HepG2 (cell line): Measurements from ENCODE around the gene PDHX. TPM values are rescaled to one million over a fixed set of nuclear protein-coding genes. Genes with fewer than 3 reads are reported as not detected.
A peak's percentile ranks its signal among the peaks of the same experiment; 100 is the strongest.

ENCODE experiments used
- CBFB ChIP-seq: sonication (generic); formaldehyde crosslinking; IDR thresholded peaks from 2 replicates; pipeline ENCODE4 v1.4.0; 2020; ENCODE audit warnings: missing genetic modification reagents
- DPF2 ChIP-seq: sonication (generic); formaldehyde crosslinking; IDR thresholded peaks from 2 replicates; pipeline ENCODE4 v1.4.0; 2020; ENCODE audit warnings: mild to moderate bottlenecking, low read depth, missing genetic modification reagents, borderline replicate concordance
- E2F2 ChIP-seq: sonication (generic); formaldehyde crosslinking; IDR thresholded peaks from 2 replicates; pipeline ENCODE4 v1.4.0; 2020; ENCODE audit warnings: missing genetic modification reagents, borderline replicate concordance
- GFI1 ChIP-seq: sonication (generic); formaldehyde crosslinking; IDR thresholded peaks from 2 replicates; pipeline ENCODE4 v1.5.0; 2020; ENCODE audit warnings: missing genetic modification reagents, mild to moderate bottlenecking, borderline replicate concordance
- HNRNPLL ChIP-seq: fragments of 200-400 bp; formaldehyde crosslinking; IDR thresholded peaks from 2 replicates; pipeline ENCODE4 v1.6.1; 2017; ENCODE audit warnings: mild to moderate bottlenecking, low read depth, low read length; ENCODE audit not compliant: poor library complexity, severe bottlenecking
- KMT2B ChIP-seq: IDR thresholded peaks from 2 replicates; pipeline ENCODE4 v1.6.1; 2016; ENCODE audit warnings: missing genetic modification reagents, missing compliant biosample characterization
- PHF8 ChIP-seq: sonication (generic); formaldehyde crosslinking; IDR thresholded peaks from 2 replicates; pipeline ENCODE4 v1.5.0; 2020; ENCODE audit warnings: missing genetic modification reagents
- PITX1 ChIP-seq: sonication (generic); formaldehyde crosslinking; IDR thresholded peaks from 2 replicates; pipeline ENCODE4 v1.5.1; 2020; ENCODE audit warnings: mild to moderate bottlenecking, missing genetic modification reagents
- PLRG1 ChIP-seq: fragments of 450-650 bp; conservative IDR thresholded peaks from 2 replicates; pipeline ENCODE4 v1.6.1; 2016
- POLR2G ChIP-seq: fragments of 200-400 bp; formaldehyde crosslinking; IDR thresholded peaks from 2 replicates; pipeline ENCODE4 v1.6.1; 2018; ENCODE audit warnings: mild to moderate bottlenecking, low read depth, low read length, moderate library complexity
- RCOR2 ChIP-seq: IDR thresholded peaks from 2 replicates; pipeline ENCODE4 v1.6.1; 2016; ENCODE audit warnings: missing biosample characterization, missing genetic modification reagents
- RFX1 ChIP-seq: fragments of 450-650 bp; IDR thresholded peaks from 2 replicates; pipeline ENCODE4 v1.6.1; 2017
- RFX5 ChIP-seq: IDR thresholded peaks from 2 replicates; pipeline ENCODE4 v1.6.1; 2011; ENCODE audit warnings: low read depth, low read length, improper control_type of control experiment
- SALL2 ChIP-seq: sonication (generic); formaldehyde crosslinking; IDR thresholded peaks from 2 replicates; pipeline ENCODE4 v1.8.1; 2023; ENCODE audit warnings: mild to moderate bottlenecking, missing genetic modification reagents, inconsistent platforms
- SMAD9 ChIP-seq: sonication (generic); formaldehyde crosslinking; IDR thresholded peaks from 2 replicates; pipeline ENCODE4 v1.5.1; 2020; ENCODE audit warnings: mild to moderate bottlenecking, missing genetic modification reagents
- ZNF230 ChIP-seq: sonication (generic); formaldehyde crosslinking; IDR thresholded peaks from 2 replicates; pipeline ENCODE4 v1.4.0; 2020; ENCODE audit warnings: mild to moderate bottlenecking, missing genetic modification reagents
- ZNF343 ChIP-seq: sonication (generic); formaldehyde crosslinking; IDR thresholded peaks from 2 replicates; pipeline ENCODE4 v1.4.0; 2020; ENCODE audit warnings: mild to moderate bottlenecking, missing genetic modification reagents
- ZNF550 ChIP-seq: sonication (generic); formaldehyde crosslinking; IDR thresholded peaks from 2 replicates; pipeline ENCODE4 v1.4.0; 2020; ENCODE audit warnings: mild to moderate bottlenecking, missing genetic modification reagents, borderline replicate concordance
- ZNF598 ChIP-seq: sonication (generic); formaldehyde crosslinking; IDR thresholded peaks from 2 replicates; pipeline ENCODE4 v1.5.1; 2020; ENCODE audit warnings: mild to moderate bottlenecking, missing genetic modification reagents, borderline replicate concordance
- ZNF841 ChIP-seq: sonication (generic); formaldehyde crosslinking; IDR thresholded peaks from 2 replicates; pipeline ENCODE4 v1.8.1; 2023; ENCODE audit warnings: missing genetic modification reagents, borderline replicate concordance
- ZNF878 ChIP-seq: sonication (generic); formaldehyde crosslinking; IDR thresholded peaks from 2 replicates; pipeline ENCODE4 v1.8.1; 2023; ENCODE audit warnings: mild to moderate bottlenecking, missing genetic modification reagents, moderate library complexity
- polyA plus RNA-seq, 8 experiments: library from polyadenylated mRNA; depleted of rRNA in 3 of 8; stranded (reverse) in 7 of 8; unstranded in 1 of 8; fragments of >200 nt; fragmentation: Illumina TruSeq in 4 of 8; extraction: Trizol in 4 of 8; gene quantifications; 2 replicates each; pipeline versions ENCODE4 v1.2.1 to v1.2.3, GENCODE V29; 2011 to 2016; ENCODE audit warnings: low read depth in 4 of 8, missing spikeins in 1 of 8, mixed read lengths in 1 of 8; ENCODE audit not compliant: insufficient read depth in 1 of 8
- total RNA-seq, 5 experiments: library from RNA; depleted of rRNA; stranded (reverse); fragments of >200 nt; fragmentation: Illumina TruSeq; extraction: Trizol; gene quantifications; 2 replicates each; pipeline ENCODE4 v1.2.3, GENCODE V29; 2016; ENCODE audit warnings: low read depth in 1 of 5
- TF ChIP-seq, protein P1 (sequence below): sonication (generic); IDR thresholded peaks from 2 replicates; pipeline ENCODE4 v1.6.1; 2016; ENCODE audit warnings: low read depth, borderline replicate concordance
- TF ChIP-seq, protein P2 (sequence below): sonication (generic); formaldehyde crosslinking; IDR thresholded peaks from 2 replicates; pipeline ENCODE4 v1.5.1; 2020; ENCODE audit warnings: missing genetic modification reagents, mild to moderate bottlenecking, borderline replicate concordance
- TF ChIP-seq, protein P3 (sequence below): sonication (generic); formaldehyde crosslinking; IDR thresholded peaks from 2 replicates; pipeline ENCODE4 v1.8.0; 2022; ENCODE audit warnings: mild to moderate bottlenecking, missing genetic modification reagents, moderate library complexity
- TF ChIP-seq, protein P4 (sequence below): sonication (generic); formaldehyde crosslinking; IDR thresholded peaks from 2 replicates; pipeline ENCODE4 v1.5.1; 2020; ENCODE audit warnings: missing genetic modification reagents, mild to moderate bottlenecking, borderline replicate concordance

PDHX gene
- total and polyA plus RNA-seq, 2 of the 13 experiments (the other 11 are each of a cell fraction or from before 2014, with no cell fraction given): 41.0 to 73.8 TPM

DNA sequence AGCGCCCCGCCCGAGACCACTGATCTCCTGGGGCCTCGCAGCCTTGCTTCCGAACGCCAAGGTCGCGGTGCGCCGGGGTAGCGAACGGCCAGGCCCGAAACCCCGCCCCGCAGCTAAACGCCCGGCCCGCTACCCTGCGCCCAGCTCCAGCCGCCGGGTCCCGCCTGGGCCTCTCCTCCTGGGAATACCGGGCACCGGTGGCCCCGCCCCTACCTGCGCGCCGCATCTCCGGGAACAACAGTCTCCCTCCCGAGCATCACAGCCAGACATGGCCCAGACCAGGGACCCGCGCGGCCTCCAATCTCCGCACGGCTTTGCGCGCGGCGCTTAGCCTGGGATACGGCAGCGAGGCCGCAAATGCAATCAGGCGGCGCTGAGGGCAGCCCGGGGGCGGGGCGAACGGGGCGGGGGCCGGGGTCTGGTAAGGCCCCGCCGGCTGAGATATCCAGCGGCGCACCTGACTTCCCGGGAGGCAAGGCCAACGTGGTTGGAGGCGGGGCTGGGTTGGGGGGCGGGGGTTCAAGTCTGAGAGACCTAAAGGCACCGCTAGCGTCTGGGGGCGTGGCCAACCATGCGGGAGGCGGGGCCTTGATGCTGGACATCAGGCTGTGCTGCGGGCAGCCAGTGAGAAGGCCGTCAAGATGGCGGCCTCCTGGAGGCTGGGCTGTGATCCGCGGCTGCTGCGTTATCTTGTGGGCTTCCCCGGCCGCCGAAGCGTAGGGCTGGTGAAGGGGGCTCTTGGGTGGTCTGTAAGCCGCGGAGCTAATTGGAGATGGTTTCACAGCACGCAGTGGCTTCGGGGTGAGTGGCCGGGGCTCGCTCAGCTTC, at the start of gene PDHX, which contains the start of gene APIP (continued):
- TF ChIP-seq, protein P1, sequence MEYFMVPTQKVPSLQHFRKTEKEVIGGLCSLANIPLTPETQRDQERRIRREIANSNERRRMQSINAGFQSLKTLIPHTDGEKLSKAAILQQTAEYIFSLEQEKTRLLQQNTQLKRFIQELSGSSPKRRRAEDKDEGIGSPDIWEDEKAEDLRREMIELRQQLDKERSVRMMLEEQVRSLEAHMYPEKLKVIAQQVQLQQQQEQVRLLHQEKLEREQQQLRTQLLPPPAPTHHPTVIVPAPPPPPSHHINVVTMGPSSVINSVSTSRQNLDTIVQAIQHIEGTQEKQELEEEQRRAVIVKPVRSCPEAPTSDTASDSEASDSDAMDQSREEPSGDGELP: no peak; the same call in 1 of the 2 replicates
- TF ChIP-seq, protein P2, sequence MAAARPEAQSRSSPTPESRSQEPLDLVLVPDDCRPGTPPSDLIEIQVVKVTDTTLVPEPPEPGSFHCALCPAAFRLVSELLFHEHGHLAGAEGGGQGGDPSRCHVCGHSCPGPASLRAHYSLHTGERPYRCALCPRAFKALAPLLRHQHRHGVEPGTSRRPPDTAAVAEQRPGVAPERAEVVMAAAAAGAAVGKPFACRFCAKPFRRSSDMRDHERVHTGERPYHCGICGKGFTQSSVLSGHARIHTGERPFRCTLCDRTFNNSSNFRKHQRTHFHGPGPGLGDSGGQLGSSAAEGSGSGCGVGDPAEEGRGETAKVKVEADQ: no peak
- TF ChIP-seq RCOR2 (CRISPR knock-in tag) (peak; percentile 37; the same call in 1 of the 2 replicates), PITX1 (CRISPR knock-in tag) (peak; percentile 0; the same call in 1 of the 2 replicates), RFX1 (no peak), POLR2G (peak; percentile 71), ZNF343 (CRISPR knock-in tag) (no peak), SALL2 (CRISPR knock-in tag) (peak; percentile 66; the same call in 1 of the 2 replicates), ZNF598 (CRISPR knock-in tag) (no peak), ZNF230 (CRISPR knock-in tag) (peak; percentile 73; the same call in 1 of the 2 replicates), SMAD9 (CRISPR knock-in tag) (0 out of 2 replicates have a peak, but pooled peaks have one; percentile 77), RFX5 (no peak), ZNF550 (CRISPR knock-in tag) (no peak), KMT2B (peak; percentile 90), PLRG1 (no peak), E2F2 (CRISPR knock-in tag) (no peak), CBFB (CRISPR knock-in tag) (0 out of 2 replicates have a peak, but pooled peaks have one; percentile 42), DPF2 (CRISPR knock-in tag) (no peak), GFI1 (CRISPR knock-in tag) (peak; percentile 3; the same call in 1 of the 2 replicates), ZNF841 (no peak; the same call in 1 of the 2 replicates), HNRNPLL (peak; percentile 82), ZNF878 (CRISPR knock-in tag) (peak; percentile 93; the same call in 1 of the 2 replicates), PHF8 (CRISPR knock-in tag) (peak; percentile 96)
- TF ChIP-seq, protein P3, sequence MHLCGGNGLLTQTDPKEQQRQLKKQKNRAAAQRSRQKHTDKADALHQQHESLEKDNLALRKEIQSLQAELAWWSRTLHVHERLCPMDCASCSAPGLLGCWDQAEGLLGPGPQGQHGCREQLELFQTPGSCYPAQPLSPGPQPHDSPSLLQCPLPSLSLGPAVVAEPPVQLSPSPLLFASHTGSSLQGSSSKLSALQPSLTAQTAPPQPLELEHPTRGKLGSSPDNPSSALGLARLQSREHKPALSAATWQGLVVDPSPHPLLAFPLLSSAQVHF (CRISPR knock-in tag): no peak
- TF ChIP-seq, protein P4, sequence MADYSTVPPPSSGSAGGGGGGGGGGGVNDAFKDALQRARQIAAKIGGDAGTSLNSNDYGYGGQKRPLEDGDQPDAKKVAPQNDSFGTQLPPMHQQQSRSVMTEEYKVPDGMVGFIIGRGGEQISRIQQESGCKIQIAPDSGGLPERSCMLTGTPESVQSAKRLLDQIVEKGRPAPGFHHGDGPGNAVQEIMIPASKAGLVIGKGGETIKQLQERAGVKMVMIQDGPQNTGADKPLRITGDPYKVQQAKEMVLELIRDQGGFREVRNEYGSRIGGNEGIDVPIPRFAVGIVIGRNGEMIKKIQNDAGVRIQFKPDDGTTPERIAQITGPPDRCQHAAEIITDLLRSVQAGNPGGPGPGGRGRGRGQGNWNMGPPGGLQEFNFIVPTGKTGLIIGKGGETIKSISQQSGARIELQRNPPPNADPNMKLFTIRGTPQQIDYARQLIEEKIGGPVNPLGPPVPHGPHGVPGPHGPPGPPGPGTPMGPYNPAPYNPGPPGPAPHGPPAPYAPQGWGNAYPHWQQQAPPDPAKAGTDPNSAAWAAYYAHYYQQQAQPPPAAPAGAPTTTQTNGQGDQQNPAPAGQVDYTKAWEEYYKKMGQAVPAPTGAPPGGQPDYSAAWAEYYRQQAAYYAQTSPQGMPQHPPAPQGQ (CRISPR knock-in tag): no peak
